Umbilical cord (tissue), 2 donors: ENCODE results near the gene GXYLT2. TPM values are rescaled to one million over a fixed set of nuclear protein-coding genes. Genes with fewer than 3 reads are reported as not detected.
A peak's percentile ranks its signal among the peaks of the same experiment; 100 is the strongest.

Source experiments
- DNase-seq: peaks from one replicate; pipeline ENCODE4 v3.0.0-alpha.2; 2015; ENCODE audit warnings: low spot score
- total RNA-seq: library from RNA; depleted of rRNA; stranded (reverse); fragments of >200 nt; gene quantifications from one replicate; pipeline ENCODE4 v1.2.3, GENCODE V29; 2014; ENCODE audit warnings: low replicate concordance; ENCODE audit not compliant: insufficient read depth

Gene GXYLT2, protein sequence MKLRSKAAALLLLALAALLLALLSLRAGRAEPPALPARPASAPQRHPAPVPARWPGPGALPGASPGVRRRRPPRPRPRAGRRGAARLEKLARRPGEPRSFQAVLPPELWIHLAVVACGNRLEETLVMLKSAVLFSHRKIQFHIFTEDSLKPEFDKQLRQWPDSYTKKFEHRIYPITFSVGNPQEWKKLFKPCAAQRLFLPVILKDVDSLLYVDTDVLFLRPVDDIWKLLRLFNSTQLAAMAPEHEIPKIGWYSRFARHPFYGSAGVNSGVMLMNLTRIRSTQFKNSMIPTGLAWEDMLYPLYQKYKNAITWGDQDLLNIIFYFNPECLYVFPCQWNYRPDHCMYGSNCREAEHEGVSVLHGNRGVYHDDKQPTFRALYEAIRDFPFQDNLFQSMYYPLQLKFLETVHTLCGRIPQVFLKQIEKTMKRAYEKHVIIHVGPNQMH
- total RNA-seq, result 82.8 TPM

DNA sequence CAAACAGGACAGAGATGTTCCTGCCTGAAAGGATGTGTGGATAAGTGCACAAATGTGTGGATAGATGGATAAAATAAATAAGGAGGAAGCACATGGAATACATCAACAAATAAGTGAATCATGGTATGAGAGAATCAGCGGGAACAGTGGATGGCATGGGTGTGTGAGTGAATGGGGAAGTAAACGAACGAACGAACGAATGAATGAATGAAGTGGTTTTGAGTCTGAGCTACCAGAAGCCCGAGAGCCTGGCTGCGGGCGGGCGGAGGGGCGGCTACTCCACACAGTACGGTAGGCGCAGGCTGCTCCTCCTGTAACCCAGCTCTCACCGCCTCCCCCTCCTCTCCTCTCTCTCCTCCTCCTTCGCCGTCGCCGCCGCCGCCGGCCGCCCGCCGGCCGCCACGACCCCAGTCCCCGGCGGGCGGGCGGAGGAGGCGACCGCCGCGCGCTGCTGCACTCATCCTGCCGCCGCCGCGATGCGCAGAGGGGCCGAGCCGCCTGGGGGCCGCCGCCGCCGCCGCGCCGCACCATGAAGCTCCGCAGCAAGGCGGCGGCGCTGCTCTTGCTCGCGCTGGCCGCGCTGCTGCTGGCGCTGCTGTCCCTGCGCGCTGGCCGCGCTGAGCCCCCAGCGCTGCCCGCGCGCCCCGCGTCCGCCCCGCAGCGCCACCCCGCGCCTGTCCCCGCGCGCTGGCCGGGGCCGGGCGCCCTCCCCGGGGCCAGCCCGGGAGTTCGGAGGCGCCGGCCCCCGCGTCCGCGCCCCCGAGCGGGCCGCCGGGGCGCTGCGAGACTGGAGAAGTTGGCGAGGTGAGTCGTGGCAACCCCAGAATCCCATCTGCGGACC is at the start of gene GXYLT2:
Gene GXYLT2 (plus strand): TSS at position 342 of the 841 bp plus-strand sequence. CDS start 188 bp downstream, at position 530.
- peak; percentile 84 for DNase-seq

DNA sequence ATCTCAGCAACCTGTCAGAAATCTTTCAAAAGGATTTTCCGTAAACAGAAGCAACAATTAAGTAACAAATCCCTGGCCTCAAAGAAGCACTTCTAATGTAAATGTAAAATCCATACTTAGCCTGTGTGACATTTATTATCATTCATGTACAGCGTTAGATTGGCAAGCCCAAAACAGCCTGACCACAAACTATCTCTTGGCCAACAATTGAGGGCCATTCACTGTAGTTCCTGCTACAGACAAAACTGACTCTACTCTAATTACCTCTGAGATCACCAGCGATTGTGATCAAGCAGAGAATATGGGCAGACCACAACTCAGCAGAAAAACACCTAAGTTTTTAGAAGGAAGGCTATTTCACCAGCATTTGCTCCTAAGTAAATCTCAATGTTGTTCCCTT is 48.8 kb upstream of the GXYLT2 start:
- DNase-seq, result no peak

DNA sequence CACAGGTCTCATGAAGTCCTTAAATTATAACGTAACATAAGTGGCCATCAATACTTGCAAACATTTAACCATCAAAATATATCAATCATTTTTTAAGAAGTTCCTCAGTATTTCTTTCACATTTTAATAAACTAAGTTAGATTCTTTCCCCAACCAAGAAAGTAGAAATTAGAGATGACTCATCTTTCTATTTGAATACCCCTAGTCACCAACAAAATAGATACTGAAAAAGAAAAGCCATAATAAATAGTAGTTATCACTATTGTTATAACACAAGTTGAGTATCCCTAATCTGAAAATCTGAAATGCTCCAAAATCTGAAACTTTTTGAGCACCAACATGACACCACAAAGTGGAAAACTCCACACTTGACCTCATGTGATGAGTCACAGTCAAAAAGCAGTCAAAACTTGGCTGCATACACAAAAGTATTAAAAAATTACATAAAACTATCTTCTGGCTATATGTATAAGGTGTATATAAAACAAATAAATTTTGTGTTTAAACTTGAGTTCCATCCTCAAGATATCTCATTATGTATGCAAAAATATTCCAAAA is 43.3 kb upstream of the GXYLT2 start:
- DNase-seq, result no peak

DNA sequence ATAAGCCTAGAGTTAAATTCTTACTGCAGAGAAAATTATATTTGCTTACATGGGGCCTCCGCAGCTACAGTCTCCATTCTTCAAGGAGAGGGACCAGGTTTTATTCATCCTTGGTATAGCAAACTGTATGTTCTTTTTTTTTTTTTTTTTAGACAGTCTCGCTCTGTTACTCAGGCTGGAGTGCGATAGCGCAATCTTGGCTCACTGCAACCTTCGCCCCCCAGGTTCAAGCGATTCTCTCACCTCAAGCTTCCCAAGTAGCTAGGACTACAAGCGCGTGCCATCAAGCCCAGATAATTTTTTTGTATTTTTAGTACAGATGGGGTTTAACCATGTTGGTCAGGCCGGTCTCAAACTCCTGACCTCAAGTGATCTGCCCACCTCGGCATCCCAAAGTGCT is 41.7 kb upstream of the GXYLT2 start:
- no peak for DNase-seq

DNA sequence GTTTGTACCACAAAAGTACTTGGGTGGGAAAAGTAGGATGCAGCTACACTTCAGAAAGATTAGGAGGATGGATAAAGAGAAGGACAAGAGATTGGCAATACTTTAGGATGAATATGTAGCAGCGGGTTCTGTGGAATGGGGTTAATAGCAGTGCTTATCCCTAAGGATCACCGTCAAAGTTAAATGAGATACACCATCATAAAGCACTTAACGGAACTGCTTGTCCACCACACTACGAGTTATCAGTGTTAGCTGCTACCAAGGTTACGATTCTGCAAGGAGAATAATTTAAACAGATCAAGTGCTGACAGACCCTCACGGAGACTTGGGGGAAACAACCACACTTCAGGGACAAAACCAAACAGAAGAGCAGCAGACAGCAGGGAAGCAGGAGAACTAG is 40.6 kb upstream of the GXYLT2 start:
- DNase-seq, result no peak

DNA sequence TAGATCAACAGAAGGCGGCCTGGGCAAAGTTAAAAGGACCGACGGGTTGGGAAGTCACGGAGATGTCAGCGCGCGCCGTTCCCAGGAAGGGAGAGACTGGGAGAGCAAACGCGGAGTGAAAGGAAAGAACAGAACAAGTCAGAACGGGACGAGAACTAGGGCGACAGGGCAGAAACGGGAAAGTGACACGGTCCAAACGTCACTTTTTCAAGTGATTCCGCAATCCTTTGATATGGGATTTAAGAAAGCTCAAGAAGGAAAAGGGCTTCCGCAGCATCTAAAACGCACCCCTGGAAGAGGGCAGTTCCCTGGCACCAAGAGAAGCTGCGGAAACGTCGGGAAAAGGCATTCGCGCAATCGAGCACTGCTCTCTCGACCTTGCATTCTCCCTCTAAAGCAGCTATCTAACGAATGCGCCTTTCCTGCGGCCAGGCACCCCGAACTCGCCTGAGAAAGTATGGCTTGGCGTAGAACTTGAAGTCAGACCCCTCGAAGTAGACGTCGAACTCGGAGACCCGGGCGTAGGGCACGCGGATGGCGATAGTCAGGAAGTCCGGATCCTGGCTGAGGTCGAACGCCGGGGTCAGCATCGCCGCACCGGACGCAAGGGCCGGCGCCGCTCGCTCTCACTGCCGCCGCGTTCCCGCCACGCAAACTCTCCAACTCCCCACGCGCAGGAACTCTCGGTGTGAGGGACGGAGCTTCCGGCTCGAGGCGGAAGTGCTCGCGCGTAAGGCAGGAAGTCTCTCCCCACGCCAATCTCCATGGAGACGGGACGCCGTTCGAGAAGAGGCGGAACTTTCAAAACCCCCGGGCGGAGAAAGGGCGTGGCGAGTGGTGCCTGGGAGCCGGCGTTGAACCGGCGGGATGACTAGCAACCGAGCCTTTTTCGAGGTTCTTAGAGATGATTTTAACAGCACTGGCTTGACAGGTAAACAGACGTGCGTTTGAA is 39.8 kb upstream of the GXYLT2 start, which contains the start of gene SHQ1:
Gene SHQ1 (minus strand): TSS at position 695 of the 952 bp plus-strand sequence. CDS start 105 bp downstream, at position 590.
- peak; percentile 98 for DNase-seq

DNA sequence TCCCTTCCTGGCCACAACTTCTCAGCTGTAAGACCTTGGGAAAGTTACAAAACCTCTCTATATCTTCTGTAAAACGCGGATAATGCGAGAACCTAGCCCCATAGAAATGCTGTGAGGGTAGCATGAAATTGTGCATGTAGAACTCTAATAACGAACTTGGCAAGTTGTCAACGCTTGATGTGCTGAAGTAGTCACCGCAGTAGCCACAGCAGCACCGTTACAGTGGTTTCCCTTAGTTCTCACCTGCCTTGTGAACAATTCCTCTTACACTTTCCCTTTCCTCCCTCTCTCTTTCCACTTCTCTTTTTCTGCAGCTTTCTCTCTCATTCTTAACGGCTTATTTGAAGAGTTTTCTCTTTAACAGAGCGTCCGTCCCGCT is 39.2 kb upstream of the GXYLT2 start:
- no peak for DNase-seq

DNA sequence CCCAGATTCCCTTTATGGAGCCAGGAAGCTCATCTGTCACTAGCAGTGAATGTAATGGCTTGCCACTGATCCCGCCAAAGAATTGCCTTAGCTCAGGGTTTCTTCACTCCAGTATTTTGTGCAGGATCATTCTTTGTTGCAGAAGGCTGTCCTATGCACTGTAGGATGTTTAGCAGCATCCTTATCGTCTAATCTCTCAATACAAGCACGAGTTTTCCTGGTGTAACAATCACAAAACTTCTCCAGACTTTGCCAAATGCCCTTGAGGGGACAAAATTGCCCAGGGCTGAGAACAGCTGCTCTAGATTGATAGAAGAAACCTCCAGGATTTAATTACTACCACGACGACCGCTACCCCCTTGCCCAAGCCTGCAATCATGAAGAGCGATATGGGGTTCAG is 32.8 kb upstream of the GXYLT2 start:
- no peak for DNase-seq

DNA sequence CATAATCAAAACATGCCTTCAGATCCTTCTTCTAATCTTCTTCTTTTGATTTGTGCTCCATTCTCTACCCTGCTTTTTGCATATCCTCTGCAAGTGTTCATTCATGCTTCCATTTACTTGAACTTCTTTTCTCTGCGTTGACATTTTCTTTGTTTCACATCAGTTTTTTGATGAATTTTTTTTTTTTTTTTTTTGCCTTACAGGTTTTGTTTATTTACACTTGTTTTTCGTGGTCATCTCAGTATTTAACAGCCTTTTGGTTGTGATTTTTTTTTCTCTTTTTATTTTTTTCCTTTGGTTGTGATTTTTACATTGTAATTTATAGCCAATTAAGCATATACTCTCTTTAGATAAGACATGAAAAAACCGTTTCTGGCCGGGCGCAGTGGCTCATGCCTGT is 27.8 kb upstream of the GXYLT2 start:
- DNase-seq, result no peak

DNA sequence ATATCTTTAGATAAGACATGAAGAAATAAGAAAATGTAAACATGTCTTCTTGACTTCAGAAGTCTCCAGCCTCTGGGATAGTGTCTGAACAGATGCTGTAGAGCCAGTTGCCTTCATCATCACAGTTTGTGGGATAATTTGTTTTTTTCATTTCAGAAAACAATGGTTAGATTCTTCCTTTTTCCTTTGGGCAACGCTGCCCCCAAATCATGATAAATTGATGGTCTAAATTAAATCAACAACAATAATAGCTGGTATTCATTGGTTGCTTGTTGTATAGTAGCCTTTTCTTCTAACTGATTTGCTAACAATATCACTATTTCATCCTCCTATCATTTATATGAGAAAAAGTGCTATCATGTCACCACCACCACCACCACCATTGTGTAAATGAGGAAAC is 27.0 kb upstream of the GXYLT2 start:
- no peak for DNase-seq

DNA sequence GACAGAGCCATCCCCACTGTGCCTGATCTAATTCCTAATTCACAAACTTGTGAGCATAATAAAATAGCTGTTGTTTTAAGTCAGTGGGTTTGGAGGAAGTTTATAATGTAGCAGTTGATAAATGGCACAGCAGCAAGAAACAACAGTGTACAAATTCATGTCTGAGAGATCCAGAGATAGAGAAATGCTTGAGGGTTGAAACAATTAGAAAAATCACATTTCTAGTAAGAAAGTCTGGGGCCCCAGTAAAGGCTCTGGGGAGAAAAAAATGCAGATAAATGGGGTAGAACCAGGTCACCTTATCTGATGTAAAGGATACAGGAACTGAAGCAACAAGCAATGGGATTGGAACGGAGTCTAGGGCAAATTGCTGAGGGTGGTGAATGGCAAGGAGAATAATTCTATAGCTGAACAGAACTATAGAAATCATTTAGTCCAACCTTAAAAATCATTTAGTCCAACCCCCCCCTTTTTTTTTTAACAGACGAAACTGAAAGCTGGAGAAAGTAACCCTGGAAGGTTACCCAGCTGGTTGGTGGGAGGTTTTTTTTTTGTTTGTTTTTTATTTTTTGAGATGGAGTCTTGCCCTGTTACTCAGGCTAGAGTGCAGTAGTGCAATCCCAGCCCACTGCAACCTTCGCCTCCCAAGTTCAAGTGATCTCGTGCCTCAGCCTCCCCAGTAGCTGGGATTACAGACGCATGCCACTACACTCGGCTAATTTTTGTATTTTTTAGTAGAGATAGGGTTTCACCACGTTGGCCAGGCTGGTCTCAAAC is 25.3 kb upstream of the GXYLT2 start:
- DNase-seq, result peak; percentile 13

DNA sequence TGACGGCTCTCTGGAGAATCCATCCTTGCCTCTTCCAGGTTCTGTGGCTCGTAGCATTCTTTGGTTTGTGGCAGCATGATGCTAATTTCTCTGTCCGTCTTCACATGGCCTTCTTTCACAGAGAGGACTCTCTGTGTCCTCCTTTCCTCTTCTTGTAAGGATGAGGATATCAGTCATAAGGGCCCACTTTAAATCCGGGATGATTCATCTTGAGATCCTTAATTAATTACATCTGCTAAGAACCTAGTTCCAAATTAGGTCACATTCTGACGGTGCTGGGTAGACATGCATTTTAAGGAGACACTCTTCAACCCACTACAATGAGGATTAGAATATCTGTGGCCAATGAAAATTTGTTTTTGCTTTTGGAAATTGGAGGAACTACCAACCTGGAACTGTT is 15.7 kb upstream of the GXYLT2 start:
- no peak for DNase-seq

DNA sequence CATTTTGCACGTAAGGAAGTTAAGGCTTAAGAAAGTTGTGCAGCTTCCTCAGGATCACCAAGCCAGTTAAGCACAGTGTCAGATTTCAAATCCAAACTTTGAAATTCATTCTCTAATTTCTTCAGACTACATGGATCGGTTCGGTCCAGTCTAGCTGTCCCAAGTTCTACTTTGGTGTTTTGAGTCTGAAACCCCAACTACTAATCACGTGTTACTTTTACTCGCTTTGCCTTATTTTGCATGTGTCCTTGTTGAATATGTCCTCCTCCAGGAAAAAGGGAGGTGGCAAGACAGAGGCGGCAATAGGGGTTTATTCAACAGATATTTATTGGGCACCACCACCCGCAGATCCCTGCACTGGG is 522 bp upstream of the GXYLT2 start:
- no peak for DNase-seq

DNA sequence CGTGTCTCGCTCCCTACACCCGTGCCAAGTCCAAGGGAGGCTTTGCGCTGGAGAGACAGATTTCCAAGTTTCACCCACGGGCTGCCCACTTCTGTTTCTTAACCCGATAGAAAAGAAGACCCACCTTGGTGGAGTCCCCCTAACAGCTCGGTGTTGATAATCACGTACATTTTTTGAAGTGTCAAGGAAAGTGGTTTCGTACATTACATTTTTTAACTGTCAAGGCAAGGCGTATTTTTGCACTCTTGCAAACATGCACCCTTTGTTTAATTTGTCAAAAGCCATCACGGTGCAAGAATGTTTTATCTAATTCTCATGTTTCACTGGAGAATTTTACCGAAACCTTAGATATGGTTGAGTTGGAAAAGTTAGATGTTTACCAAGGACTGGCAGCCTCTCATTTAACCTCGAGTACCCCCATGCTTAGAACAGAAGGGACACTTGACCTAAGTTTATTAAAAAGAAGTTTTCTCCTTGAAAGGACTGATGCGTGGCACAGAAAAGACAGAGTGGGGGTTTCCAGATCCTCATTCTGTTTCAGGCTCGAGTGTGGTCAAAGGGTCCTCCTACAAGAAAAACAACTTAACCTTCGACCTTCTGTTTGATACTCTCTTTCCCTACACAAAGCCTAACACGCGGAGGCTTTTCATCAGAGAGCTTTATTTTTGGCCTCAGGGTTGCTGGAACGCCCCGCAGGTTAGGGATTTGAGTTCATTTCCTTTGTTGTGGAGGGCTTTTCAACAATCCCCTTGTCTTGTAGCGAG is 882 bp downstream of the GXYLT2 start:
- peak; percentile 47 for DNase-seq

DNA sequence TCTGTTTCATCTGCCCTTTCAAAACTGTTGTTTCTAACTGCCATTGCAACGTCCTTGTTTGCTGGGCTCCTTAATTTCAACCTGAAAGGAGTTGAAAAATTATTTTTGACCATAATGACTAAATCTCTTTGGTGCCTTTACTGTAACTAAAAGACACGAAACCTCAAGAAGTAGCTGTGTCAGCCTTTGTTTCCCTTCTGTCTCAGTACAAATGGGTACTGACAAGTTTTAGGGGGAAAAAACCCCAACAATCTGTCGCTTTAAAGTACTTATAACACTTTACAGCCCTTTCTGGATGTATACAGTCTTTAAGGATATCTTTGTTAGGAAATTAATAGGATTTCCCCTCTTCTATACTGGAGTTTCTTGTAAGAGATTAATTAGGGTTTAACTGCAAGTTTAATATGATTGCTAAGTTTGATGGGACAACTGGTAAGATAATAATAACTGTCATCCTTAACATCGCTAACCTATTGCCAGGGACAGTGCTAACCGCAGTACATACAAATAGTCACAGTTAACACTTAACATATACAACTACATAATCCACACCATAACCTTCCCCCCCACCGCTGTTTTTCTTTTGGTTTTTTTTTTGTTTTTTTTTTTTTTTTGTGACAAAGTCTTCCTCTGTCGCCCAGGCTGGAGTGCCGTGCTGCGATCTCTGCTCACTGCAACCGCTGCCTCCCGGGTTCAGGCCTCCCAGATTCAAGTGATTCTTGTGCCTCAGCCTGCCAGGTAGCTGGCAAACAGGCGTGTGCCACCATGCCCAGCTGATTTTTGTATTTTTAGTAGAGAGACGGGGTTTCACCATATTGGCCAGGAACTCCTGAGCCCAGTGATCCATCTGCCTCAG is 1.7 kb downstream of the GXYLT2 start:
- no peak for DNase-seq

DNA sequence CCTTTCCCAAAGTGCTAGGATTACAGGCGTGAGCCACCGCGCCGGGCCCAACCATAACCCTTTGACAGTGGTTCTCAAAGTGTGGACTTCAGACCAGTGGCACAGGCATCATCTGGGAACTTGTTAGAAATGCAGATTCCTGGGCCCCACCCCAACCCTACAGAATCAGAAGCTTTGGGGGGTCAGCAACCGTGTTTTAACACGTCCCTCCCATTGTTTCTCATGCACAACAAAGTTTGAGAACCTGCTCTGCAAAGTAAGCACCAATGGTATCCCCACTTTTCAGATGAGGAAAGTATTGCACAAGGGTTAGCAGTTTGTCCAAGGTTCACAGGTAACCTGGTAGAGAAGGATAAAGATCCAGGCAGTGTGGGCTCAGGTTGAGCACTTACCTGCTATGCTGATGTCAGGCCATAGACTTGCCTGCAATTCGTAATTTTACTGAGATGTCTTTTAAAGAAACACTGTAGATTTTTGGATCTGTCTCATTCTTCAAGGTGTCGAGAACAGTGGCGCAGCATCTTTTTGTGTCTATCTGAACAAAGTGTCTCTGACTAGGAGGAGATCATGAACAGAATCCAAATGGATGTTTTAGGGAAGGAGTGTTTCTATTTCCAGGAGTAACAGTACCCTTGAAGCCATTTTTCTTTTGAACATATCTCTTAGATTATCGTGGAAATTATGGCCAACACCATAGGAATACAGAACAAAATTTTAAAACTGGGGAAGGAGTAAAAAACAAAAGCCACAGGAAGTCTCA is 2.5 kb downstream of the GXYLT2 start:
- DNase-seq, result no peak

DNA sequence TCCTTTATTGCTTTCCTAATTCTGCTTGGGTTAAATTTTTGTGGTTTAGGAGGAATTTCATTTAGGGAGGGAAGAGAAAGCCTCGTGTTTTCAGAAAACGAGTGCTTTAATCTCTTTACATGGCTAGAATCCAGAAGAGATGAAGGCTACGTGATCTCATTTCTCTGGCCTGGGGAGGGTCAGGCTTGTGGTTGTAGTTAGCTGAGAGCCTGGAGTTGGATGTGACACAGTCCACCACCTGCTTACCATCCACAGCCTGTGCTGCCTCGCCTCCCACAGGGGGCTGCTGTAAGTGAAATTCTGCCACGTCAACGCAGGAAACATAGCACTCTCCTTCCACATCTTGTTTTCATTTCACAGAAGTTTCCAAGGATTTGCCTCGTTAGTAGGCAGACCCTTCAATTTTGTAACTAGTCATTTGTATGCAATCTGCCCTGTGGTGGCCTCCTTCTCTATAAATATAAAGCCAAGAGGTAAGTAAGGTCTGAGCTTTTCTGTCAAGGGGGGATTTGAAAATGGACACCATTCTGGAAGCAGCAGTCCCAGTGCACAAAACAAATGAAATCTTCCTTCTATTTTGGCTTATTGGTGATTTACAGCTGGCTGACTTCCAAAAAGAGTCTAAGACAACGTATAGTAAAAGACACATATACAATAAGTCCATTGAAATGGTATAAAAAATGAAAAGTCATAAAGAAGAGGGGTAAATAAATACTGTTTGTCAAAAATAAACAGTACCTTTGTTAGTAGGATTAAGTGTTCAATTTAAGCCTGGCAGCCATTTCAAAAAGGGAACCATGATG is 3.4 kb downstream of the GXYLT2 start:
- peak; percentile 96 for DNase-seq
